Loucy (cell line): Measurements from ENCODE around the gene RAB22A.

Experiments
- CTCF ChIP-seq: fragments of 200-600 bp; sonication (generic); conservative IDR thresholded peaks from 2 replicates; pipeline ENCODE4 v1.5.1; 2014; ENCODE audit warnings: mild to moderate bottlenecking, antibody characterized with exemption, low read length
- EZH2phosphoT487 ChIP-seq: fragments of 200-600 bp; IDR thresholded peaks from 2 replicates; pipeline ENCODE4 v1.6.1; 2018; ENCODE audit warnings: antibody characterized with exemption, mild to moderate bottlenecking, moderate library complexity, borderline replicate concordance

- TF ChIP-seq CTCF (no peak), EZH2phosphoT487 (no peak)
Observed at GRCh38 chr20:58405504-58406291, 96.2 kb downstream of the RAB22A start.
